Kidney epithelial cell (primary cell): Measurements from ENCODE around the gene TNRC6C. TPM values are rescaled to one million over a fixed set of nuclear protein-coding genes. Genes with fewer than 3 reads are reported as not detected.

Experiments used
- DNase-seq: peaks from one replicate; pipeline ENCODE4 v3.0.0-alpha.2; 2010; ENCODE audit warnings: low read depth
- H3K27me3 ChIP-seq: 2 replicates; pipeline ENCODE4 v1.6.0; 2011; ENCODE audit warnings: low read length; ENCODE audit not compliant: control insufficient read depth, insufficient read depth
- H3K36me3 ChIP-seq: 2 replicates; pipeline ENCODE4 v1.5.1; 2011; ENCODE audit warnings: low read length; ENCODE audit not compliant: control insufficient read depth, insufficient read depth
- H3K4me3 ChIP-seq: 2 replicates; pipeline ENCODE4 v1.5.1; 2011; ENCODE audit warnings: low read depth, mild to moderate bottlenecking, control low read depth, low read length
- CTCF ChIP-seq: IDR thresholded peaks from 2 replicates; pipeline ENCODE4 v1.5.1; 2011; ENCODE audit warnings: mild to moderate bottlenecking, moderate library complexity, low read length, control low read depth, inconsistent platforms; ENCODE audit not compliant: insufficient read depth, poor library complexity, severe bottlenecking
- total RNA-seq: library from RNA; depleted of rRNA; stranded (reverse); fragments of >200 nt; gene quantifications from 2 replicates; pipeline ENCODE4 v1.2.3, GENCODE V29; 2015

The TNRC6C gene
- total RNA-seq, 1 donor from 2014 or later: 5.3 TPM

GRCh38 chr17:77936881-77937280, 21.6 kb upstream of the TNRC6C start:
- Histone ChIP-seq H3K27me3 (peaks cover 7% of the 10 kb centered on the region), H3K36me3 (no peaks in the 10 kb centered on the region), H3K4me3 (no peak overlapping the region)
- TF ChIP-seq CTCF: no peak
- DNase-seq: no peak

- TF ChIP-seq CTCF: no peak
- Histone ChIP-seq H3K4me3 (no peak overlapping the region), H3K27me3 (peaks cover 9% of the 10 kb centered on the region), H3K36me3 (no peaks in the 10 kb centered on the region)
- no peak for DNase-seq
These were observed 17.5 kb upstream of the TNRC6C start for GRCh38 chr17:77941004-77941403.

GRCh38 chr17:77942112-77942988, 16.2 kb upstream of the TNRC6C start:
- no peak for TF ChIP-seq CTCF
- Histone ChIP-seq H3K4me3 (no peak overlapping the region), H3K36me3 (no peaks in the 10 kb centered on the region), H3K27me3 (peaks cover 6% of the 10 kb centered on the region)
- no peak for DNase-seq

- Histone ChIP-seq H3K4me3 (no peak overlapping the region), H3K36me3 (no peaks in the 10 kb centered on the region), H3K27me3 (peaks cover 4% of the 10 kb centered on the region)
- no peak for TF ChIP-seq CTCF
- DNase-seq: no peak
These were observed 14.5 kb upstream of the TNRC6C start for GRCh38 chr17:77943971-77944370.

GRCh38 chr17:77944390-77945222, 13.9 kb upstream of the TNRC6C start:
- no peaks in the 10 kb centered on the region for H3K36me3 ChIP-seq
- H3K4me3 ChIP-seq: no peak overlapping the region
- no peak for TF ChIP-seq CTCF
- no peak for DNase-seq
- H3K27me3 ChIP-seq: peaks cover 4% of the 10 kb centered on the region
